Large intestine (tissue), 3 donors: ENCODE measurements around the gene VWDE. TPM values are rescaled to one million over a fixed set of nuclear protein-coding genes. Genes with fewer than 3 reads are reported as not detected.

ENCODE experiments used
- DNase-seq, 2 donors: peaks; one replicate each; pipeline versions ENCODE4 v3.0.0 to v3.0.0-alpha.2; 2013
- H3K27ac ChIP-seq: one replicate; pipeline ENCODE4 v1.5.1; 2013; ENCODE audit warnings: low read length
- H3K27me3 ChIP-seq: 2 replicates; pipeline ENCODE4 v1.6.1; 2013; ENCODE audit warnings: low read length; ENCODE audit not compliant: control insufficient read depth, insufficient read depth
- H3K36me3 ChIP-seq: 2 replicates; pipeline ENCODE4 v1.6.1; 2013; ENCODE audit warnings: low read length; ENCODE audit not compliant: control insufficient read depth, insufficient read depth
- H3K4me1 ChIP-seq: one replicate; pipeline ENCODE4 v1.6.1; 2013; ENCODE audit warnings: low read length; ENCODE audit not compliant: control insufficient read depth, insufficient read depth
- H3K4me3 ChIP-seq: one replicate; pipeline ENCODE4 v1.5.1; 2013; ENCODE audit warnings: low read length
- H3K9me3 ChIP-seq: one replicate; pipeline ENCODE4 v1.6.1; 2013; ENCODE audit warnings: mild to moderate bottlenecking, low read depth, low read length, moderate library complexity; ENCODE audit not compliant: control insufficient read depth
- WGBS: methylation state at CpG from one replicate; pipeline ENCODE4 v1.1.5; 2013; ENCODE audit warnings: low lambda C conversion rate; ENCODE audit not compliant: insufficient coverage; 5-methylcytosine and 5-hydroxymethylcytosine counted together
- polyA plus RNA-seq: library from polyadenylated mRNA; unstranded; fragments of 120-200 nt; gene quantifications from one replicate; pipeline ENCODE4 v1.2.1, GENCODE V29; 2013

Gene VWDE
- polyA plus RNA-seq, 1 donor: 0.66 TPM

DNA sequence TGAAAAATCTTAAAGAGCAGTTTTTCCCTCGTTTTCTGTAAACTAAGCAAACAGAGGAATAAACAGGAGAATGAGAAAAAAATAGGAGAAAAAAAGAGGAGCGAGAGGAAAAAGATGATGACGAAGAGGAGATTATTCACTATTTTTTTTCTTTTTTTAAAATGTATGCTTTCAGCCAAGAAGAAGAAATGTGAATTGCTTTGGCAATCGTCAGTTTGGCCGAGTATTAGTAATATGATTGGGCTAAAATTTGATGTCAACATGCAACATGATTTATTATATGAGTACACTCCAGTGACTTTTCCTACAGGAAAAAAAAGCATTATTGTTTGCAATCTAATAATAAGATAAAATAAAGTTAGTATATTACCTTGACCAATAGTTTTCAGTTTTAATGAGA, 26.3 kb downstream of the VWDE start:
- DNase-seq: no peak
- Histone ChIP-seq H3K4me3 (no peak overlapping the region), H3K27me3 (no peaks in the 10 kb centered on the region), H3K27ac (no peak overlapping the region), H3K36me3 (no peaks in the 10 kb centered on the region), H3K4me1 (no peaks in the 10 kb centered on the region), H3K9me3 (no peaks in the 10 kb centered on the region)
- 85% methylated on average over 3 of the region's 5 CpGs for WGBS

DNA sequence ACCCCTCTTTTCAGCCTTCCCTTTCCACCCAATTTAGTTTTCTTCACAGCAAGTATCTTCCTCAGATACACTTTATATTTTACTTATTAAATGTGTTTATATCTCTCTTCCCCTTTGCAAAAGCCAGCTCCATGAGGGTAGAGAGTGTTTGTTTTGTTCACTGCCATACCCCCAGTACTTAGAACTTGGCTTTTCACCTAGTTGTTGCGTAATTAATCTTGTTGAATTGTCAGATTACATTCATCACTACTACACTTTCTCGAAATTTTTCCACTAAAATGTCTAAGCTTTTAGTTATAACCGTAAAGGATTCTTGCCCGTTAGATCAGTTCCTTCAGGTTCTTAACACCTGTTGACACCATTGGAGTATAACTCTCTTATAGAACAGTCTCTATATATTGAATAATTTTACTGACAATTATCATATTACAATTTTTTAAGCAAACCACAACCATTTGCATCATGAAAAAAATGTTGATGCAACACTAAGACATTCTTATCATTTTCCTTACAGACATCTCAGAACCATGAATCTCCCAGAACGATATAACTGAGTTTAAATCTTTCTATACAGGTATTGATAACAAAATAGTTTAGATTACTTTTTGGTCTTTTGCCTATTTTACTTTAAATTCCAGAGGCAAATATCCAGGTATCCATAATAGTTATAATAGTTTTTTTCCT, 29.9 kb downstream of the VWDE start:
- H3K27me3 ChIP-seq: no peaks in the 10 kb centered on the region
- no peaks in the 10 kb centered on the region for H3K9me3 ChIP-seq
- H3K36me3 ChIP-seq: no peaks in the 10 kb centered on the region
- DNase-seq: no peak
- H3K27ac ChIP-seq: no peak overlapping the region
- 75% methylated on average over 3 of the region's 5 CpGs for WGBS
- H3K4me3 ChIP-seq: no peak overlapping the region
- no peaks in the 10 kb centered on the region for H3K4me1 ChIP-seq

DNA sequence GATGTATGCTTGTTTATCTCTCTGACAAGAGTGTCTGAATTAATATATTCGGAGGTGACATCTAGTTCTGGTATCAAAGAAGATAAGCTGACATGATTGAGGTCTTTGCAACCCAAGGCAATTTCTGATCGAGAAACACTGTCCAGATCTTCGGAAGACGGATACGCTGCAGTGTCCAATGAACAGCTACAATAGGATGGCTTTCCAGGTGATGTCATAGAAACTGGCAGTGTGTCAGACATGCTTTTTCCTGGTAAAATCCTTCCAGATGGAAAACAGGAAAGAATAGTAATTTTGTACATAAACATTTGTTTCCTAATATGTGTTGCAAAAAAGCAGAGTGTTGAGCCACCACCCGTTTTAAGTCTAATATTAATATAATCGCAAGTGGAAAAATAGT, 33.4 kb downstream of the VWDE start:
- Histone ChIP-seq H3K27ac (no peak overlapping the region), H3K36me3 (no peaks in the 10 kb centered on the region), H3K4me1 (no peaks in the 10 kb centered on the region), H3K4me3 (no peak overlapping the region), H3K27me3 (no peaks in the 10 kb centered on the region), H3K9me3 (no peaks in the 10 kb centered on the region)
- WGBS: 94% methylated on average over 6 of the region's 7 CpGs
- DNase-seq: no peak

DNA sequence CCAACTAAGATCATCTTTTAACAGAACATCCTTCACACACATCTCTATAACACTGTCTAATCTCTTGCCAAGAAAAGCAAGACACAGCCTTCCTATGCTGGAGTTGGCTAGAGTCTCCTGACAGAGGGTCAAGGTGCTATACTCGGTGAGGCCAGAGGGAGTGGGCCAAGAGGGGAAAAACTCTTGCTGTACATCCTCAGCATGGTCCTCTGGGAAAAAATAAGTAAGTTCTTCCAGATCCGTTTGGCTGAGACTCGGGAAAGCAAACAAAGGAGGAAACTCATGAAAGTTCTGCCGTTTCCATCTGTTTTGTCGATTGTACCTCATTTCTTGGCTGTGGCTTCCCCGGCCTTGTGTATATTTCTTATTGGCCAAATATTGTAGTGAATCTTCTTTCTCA, 33.9 kb downstream of the VWDE start:
- H3K4me1 ChIP-seq: no peaks in the 10 kb centered on the region
- DNase-seq: no peak
- WGBS: 100% methylated on average over 2 of the region's 6 CpGs

DNA sequence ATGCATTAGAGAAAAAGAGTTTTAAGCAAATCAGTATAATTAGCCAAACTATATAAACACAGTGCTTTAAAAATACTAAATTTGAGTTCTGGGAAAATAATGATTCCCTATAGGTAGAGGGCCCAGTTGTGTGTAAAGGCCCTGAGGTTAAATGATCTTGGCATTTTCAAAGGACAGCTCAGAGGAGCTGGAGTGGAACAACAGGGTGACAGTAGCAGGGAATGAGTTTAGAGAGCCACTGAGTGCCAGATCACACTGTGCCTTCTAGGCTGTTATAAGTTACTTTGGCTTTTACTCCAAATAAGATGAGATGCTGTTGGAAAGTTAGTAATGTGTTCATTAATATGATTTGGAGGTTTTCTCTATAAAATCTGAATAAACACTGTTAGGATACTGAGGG, 34.6 kb downstream of the VWDE start:
- Histone ChIP-seq H3K27me3 (no peaks in the 10 kb centered on the region), H3K9me3 (no peaks in the 10 kb centered on the region), H3K4me1 (no peaks in the 10 kb centered on the region), H3K36me3 (no peaks in the 10 kb centered on the region), H3K27ac (no peak overlapping the region), H3K4me3 (no peak overlapping the region)
- DNase-seq: no peak

More for the DNA sequence above, 33.9 kb downstream of the VWDE start:
- no peaks in the 10 kb centered on the region for H3K36me3 ChIP-seq
- no peaks in the 10 kb centered on the region for H3K9me3 ChIP-seq
- no peak overlapping the region for H3K4me3 ChIP-seq
- H3K27ac ChIP-seq: no peak overlapping the region
- no peaks in the 10 kb centered on the region for H3K27me3 ChIP-seq

DNA sequence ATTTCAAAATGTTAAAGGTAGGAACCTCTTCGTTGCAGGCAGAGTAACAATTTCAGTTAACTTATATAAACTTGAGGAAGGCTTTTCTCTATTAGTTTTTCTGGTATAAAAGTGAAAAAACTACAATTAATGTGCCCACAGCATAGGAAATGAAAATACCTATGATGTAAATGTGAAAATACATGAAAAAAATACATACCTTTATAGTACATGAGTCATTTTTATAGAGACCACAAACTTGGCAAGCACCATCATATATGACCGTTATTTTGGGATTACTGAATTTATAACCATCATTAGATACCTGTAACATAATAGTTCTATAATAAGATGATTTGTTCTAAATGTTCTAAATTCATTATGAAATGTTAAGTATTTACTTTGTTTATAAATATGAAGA, 42.7 kb downstream of the VWDE start:
- Histone ChIP-seq H3K36me3 (no peaks in the 10 kb centered on the region), H3K4me1 (no peaks in the 10 kb centered on the region), H3K27me3 (no peaks in the 10 kb centered on the region), H3K9me3 (no peaks in the 10 kb centered on the region), H3K4me3 (no peak overlapping the region), H3K27ac (no peak overlapping the region)
- WGBS: no CpG with 5 or more reads among the region's 2 CpGs
- DNase-seq: no peak

DNA sequence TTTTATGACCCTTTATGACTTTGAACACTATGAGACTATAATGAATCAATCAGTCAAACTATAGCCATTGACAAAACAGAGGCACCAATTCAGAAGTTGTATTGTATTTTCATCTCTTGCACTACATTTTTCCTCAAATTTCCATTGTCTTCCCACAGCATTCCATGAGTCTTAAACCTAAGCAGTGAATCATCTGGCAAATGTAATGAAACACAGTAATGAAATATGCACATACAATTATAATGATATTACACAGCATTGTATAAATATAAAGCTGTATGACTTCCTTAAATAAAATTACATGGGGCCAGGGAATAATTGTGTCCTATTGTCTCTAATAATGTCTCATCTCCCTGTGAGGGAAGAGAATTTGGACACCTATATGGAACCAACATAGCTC, 45.0 kb downstream of the VWDE start:
- no peaks in the 10 kb centered on the region for H3K9me3 ChIP-seq
- DNase-seq: no peak
- H3K4me1 ChIP-seq: no peaks in the 10 kb centered on the region
- no peak overlapping the region for H3K4me3 ChIP-seq
- no peak overlapping the region for H3K27ac ChIP-seq
- no peaks in the 10 kb centered on the region for H3K27me3 ChIP-seq
- H3K36me3 ChIP-seq: no peaks in the 10 kb centered on the region

DNA sequence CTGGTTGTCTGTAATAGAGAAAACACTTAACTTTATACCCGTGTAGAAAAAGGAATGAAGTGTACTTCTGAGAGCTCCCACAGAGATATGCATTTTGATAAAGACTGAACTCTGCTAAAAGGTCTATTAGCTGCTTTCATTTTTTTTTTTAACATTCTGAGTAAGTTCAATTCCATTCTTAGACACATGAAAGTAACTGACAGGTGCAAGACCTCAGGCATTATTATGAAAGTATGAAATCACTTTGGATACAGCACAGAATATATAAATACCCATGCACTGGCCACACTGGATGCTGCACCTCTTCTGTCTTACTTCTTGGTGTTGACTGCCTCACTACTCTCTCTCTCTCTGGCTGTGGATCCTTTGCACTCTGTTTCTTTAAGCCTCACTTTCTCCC, 46.2 kb downstream of the VWDE start:
- no peak overlapping the region for H3K4me3 ChIP-seq
- no peak overlapping the region for H3K27ac ChIP-seq
- H3K36me3 ChIP-seq: no peaks in the 10 kb centered on the region
- no peak for DNase-seq
- no peaks in the 10 kb centered on the region for H3K9me3 ChIP-seq
- no CpG with 5 or more reads among the region's 1 CpG for whole genome bisulfite sequencing
- H3K27me3 ChIP-seq: no peaks in the 10 kb centered on the region
- H3K4me1 ChIP-seq: no peaks in the 10 kb centered on the region

DNA sequence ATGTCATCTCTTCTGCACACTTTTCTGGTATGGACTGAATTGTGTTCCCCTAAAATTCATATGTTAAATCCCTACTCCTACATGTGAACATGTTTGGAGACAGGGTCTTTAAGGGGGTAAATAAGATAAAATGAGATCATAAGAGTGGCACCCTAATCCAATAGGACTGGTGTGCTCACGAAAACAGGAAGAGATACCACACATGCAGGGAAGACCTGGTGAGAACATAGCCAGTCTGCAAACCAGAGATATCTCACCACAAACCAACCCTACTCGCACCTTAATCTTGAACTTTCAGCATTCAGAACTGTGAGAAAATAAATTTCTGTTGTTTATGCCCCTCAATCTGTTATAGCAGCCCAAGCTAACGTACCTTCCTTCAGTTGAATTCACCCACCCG, 51.8 kb downstream of the VWDE start:
- Histone ChIP-seq H3K27me3 (no peaks in the 10 kb centered on the region), H3K36me3 (no peaks in the 10 kb centered on the region), H3K9me3 (no peaks in the 10 kb centered on the region), H3K4me3 (no peak overlapping the region), H3K4me1 (no peaks in the 10 kb centered on the region), H3K27ac (no peak overlapping the region)
- 92% methylated on average over 2 of the region's 4 CpGs for WGBS
- DNase-seq: no peak

DNA sequence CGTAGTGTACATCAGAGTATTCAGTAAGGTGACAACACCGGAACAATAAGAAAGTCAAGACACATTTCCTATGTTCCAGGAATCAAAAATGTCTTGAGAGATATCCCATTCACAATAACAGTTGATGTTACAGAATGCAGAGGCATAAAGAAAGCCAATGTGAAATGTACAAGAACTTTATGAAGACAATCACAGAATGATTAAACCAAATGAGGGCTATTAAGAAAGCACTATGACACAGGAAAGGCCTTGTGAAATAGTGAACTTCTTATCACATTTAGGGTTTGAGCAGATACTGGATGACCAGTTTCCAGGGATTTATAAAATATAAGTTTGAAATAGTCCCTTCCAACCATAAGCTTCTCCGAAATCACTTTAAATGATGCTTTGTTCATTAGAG, 52.7 kb downstream of the VWDE start:
- Histone ChIP-seq H3K36me3 (no peaks in the 10 kb centered on the region), H3K4me3 (no peak overlapping the region), H3K4me1 (no peaks in the 10 kb centered on the region), H3K27ac (no peak overlapping the region), H3K27me3 (no peaks in the 10 kb centered on the region), H3K9me3 (no peaks in the 10 kb centered on the region)
- peak; percentile 12 to 31 for DNase-seq
- 100% methylated on average over 2 of the region's 3 CpGs for WGBS

DNA sequence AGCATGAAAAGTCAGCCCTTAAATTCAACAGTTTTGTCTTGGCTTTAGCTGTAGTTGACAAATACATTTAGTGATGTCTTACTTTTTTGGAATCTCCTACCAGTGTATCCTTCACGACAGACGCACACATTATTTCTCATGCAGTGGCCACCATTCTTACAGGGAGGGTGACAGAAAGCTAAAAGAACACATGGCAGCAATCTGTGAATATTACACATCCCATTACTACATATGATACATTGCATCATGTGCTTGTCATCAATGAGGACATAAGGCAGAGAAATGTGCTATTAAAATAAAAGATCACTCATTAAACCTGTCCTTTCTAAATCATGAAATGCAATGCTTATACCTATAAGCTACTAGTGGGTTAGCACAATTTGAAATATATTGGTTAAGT, 66.6 kb downstream of the VWDE start:
- Histone ChIP-seq H3K4me3 (no peak overlapping the region), H3K27me3 (no peaks in the 10 kb centered on the region), H3K27ac (no peak overlapping the region), H3K4me1 (no peaks in the 10 kb centered on the region), H3K9me3 (no peaks in the 10 kb centered on the region), H3K36me3 (no peaks in the 10 kb centered on the region)
- WGBS: no CpG with 5 or more reads among the region's 2 CpGs
- no peak for DNase-seq
